PFSK-1 (cell line): ENCODE results near the gene ZBP1.

Source experiments
- FOXP2 ChIP-seq: optimal IDR thresholded peaks from 2 replicates; pipeline ENCODE3; 2011; ENCODE audit warnings: borderline replicate concordance, control low read depth, inconsistent platforms; ENCODE audit not compliant: insufficient read depth; ENCODE audit errors: extremely low read length, extremely low read depth
- POLR2AphosphoS5 ChIP-seq: IDR thresholded peaks from 2 replicates; pipeline ENCODE4 v1.6.1; 2012; ENCODE audit warnings: low read depth, mild to moderate bottlenecking, control low read depth, low read length, moderate library complexity
- SIN3A ChIP-seq: IDR thresholded peaks from 2 replicates; pipeline ENCODE4 v1.6.1; 2012; ENCODE audit warnings: mild to moderate bottlenecking, low read length, moderate library complexity, borderline replicate concordance; ENCODE audit not compliant: insufficient read depth
- TAF1 ChIP-seq: IDR thresholded peaks from 2 replicates; pipeline ENCODE4 v1.6.1; 2012; ENCODE audit warnings: low read length, control low read depth, borderline replicate concordance; ENCODE audit not compliant: insufficient read depth
- TF ChIP-seq, protein P1 (sequence below), 2 experiments: IDR thresholded peaks; 2 replicates each; pipeline versions ENCODE4 v1.6.1 to v1.8.0; 2011 to 2012; ENCODE audit warnings: low read depth in 2 of 2, low read length in 2 of 2, control low read depth in 1 of 2, inconsistent platforms in 1 of 2, mild to moderate bottlenecking in 1 of 2, moderate library complexity in 1 of 2; ENCODE audit not compliant: insufficient read depth in 1 of 2

Gene ZBP1

GRCh38 chr20:57613481-57613921, 6.7 kb downstream of the ZBP1 start:
- no peak for TF ChIP-seq POLR2AphosphoS5
- TF ChIP-seq TAF1: no peak
- TF ChIP-seq, protein P1, sequence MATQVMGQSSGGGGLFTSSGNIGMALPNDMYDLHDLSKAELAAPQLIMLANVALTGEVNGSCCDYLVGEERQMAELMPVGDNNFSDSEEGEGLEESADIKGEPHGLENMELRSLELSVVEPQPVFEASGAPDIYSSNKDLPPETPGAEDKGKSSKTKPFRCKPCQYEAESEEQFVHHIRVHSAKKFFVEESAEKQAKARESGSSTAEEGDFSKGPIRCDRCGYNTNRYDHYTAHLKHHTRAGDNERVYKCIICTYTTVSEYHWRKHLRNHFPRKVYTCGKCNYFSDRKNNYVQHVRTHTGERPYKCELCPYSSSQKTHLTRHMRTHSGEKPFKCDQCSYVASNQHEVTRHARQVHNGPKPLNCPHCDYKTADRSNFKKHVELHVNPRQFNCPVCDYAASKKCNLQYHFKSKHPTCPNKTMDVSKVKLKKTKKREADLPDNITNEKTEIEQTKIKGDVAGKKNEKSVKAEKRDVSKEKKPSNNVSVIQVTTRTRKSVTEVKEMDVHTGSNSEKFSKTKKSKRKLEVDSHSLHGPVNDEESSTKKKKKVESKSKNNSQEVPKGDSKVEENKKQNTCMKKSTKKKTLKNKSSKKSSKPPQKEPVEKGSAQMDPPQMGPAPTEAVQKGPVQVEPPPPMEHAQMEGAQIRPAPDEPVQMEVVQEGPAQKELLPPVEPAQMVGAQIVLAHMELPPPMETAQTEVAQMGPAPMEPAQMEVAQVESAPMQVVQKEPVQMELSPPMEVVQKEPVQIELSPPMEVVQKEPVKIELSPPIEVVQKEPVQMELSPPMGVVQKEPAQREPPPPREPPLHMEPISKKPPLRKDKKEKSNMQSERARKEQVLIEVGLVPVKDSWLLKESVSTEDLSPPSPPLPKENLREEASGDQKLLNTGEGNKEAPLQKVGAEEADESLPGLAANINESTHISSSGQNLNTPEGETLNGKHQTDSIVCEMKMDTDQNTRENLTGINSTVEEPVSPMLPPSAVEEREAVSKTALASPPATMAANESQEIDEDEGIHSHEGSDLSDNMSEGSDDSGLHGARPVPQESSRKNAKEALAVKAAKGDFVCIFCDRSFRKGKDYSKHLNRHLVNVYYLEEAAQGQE (IDR thresholded peaks at IDR 0.05; ENCODE audit: insufficient read depth in 1 of 2, low read depth in 2 of 2, low read length in 2 of 2): no peak
- TF ChIP-seq SIN3A: no peak
- no peak for TF ChIP-seq FOXP2

- TF ChIP-seq FOXP2: no peak
- no peak for TF ChIP-seq TAF1
- TF ChIP-seq, protein P1 (IDR thresholded peaks at IDR 0.05; ENCODE audit: insufficient read depth in 1 of 2, low read depth in 2 of 2, low read length in 2 of 2): no peak
- TF ChIP-seq SIN3A: no peak
- TF ChIP-seq POLR2AphosphoS5: no peak
These were observed 7.3 kb downstream of the ZBP1 start for GRCh38 chr20:57612916-57613315.

DNA sequence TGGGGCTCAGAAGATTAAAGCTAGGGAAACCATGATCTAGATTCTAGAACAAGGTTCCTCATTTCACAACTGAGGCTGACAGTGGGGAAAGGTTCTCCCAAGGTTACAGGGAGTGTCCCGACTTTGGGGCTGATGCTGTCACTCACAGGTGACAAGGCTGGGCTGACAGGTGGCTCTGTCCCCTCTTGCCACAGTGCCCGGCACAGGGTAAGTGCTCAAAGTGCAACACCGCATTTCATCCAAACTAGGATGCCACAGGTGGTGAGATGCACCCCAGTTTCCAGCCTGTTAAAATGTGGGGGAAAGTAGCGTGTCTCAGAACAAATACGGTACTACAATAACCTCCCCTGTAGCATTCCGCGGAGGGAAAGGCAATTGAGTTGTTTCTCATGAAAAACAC, 7.8 kb downstream of the ZBP1 start:
- TF ChIP-seq FOXP2 (no peak), SIN3A (no peak), POLR2AphosphoS5 (no peak), TAF1 (no peak)
- TF ChIP-seq, protein P1 (IDR thresholded peaks at IDR 0.05; ENCODE audit: insufficient read depth in 1 of 2, low read depth in 2 of 2, low read length in 2 of 2): no peak

GRCh38 chr20:57611586-57612311, 8.5 kb downstream of the ZBP1 start:
- TF ChIP-seq SIN3A (no peak), TAF1 (no peak), POLR2AphosphoS5 (no peak), FOXP2 (no peak)
- TF ChIP-seq, protein P1 (IDR thresholded peaks at IDR 0.05; ENCODE audit: insufficient read depth in 1 of 2, low read depth in 2 of 2, low read length in 2 of 2): no peak
